GM23338 (cell line): ENCODE measurements around the gene PDE4B. TPM values are rescaled to one million over a fixed set of nuclear protein-coding genes. Genes with fewer than 3 reads are reported as not detected.

Experiments
- ATAC-seq: fragments of 200-7000 bp; cut with Tn5 transposase; 3 replicates; pipeline ENCODE4 v1.9.1; 2020
- DNase-seq: peaks from one replicate; pipeline ENCODE4 v3.0.0-alpha.2; 2015; ENCODE audit warnings: low spot score
- H2AFZ ChIP-seq: fragments of 200-600 bp; sonication (generic); 2 replicates; pipeline ENCODE4 v1.8.0; 2016; ENCODE audit warnings: antibody characterized with exemption, mild to moderate bottlenecking, moderate library complexity
- H3F3A ChIP-seq: fragments of 200-600 bp; sonication (generic); replicated peaks from 2 replicates; pipeline ENCODE4 v1.8.0; 2017; ENCODE audit warnings: antibody characterized with exemption, mixed run types, low read depth
- H3K27ac ChIP-seq: fragments of 200-600 bp; sonication (generic); 2 replicates; pipeline ENCODE4 v1.6.1; 2016; ENCODE audit warnings: low read depth
- H3K27me3 ChIP-seq: fragments of 200-600 bp; sonication (generic); 2 replicates; pipeline ENCODE4 v1.8.0; 2016; ENCODE audit warnings: mild to moderate bottlenecking, mixed run types, moderate library complexity; ENCODE audit not compliant: insufficient read depth
- H3K36me3 ChIP-seq: fragments of 200-600 bp; sonication (generic); 2 replicates; pipeline ENCODE4 v1.8.0; 2016; ENCODE audit warnings: mild to moderate bottlenecking; ENCODE audit not compliant: insufficient read depth
- H3K4me1 ChIP-seq: fragments of 200-600 bp; sonication (generic); 2 replicates; pipeline ENCODE4 v1.8.0; 2016; ENCODE audit warnings: mild to moderate bottlenecking, moderate library complexity; ENCODE audit not compliant: insufficient read depth
- H3K4me2 ChIP-seq: fragments of 200-600 bp; sonication (generic); 2 replicates; pipeline ENCODE4 v1.7.1; 2017; ENCODE audit warnings: mixed run types
- H3K4me3 ChIP-seq: fragments of 200-600 bp; sonication (generic); 2 replicates; pipeline ENCODE4 v1.6.1; 2016; ENCODE audit warnings: mixed run types
- H3K79me2 ChIP-seq: fragments of 200-600 bp; sonication (generic); replicated peaks from 2 replicates; pipeline ENCODE4 v1.8.0; 2017; ENCODE audit warnings: mild to moderate bottlenecking; ENCODE audit not compliant: insufficient read depth
- H3K9me2 ChIP-seq: fragments of 200-600 bp; sonication (generic); 2 replicates; pipeline ENCODE4 v1.8.0; 2017; ENCODE audit not compliant: insufficient read depth
- H4K20me1 ChIP-seq: fragments of 200-600 bp; sonication (generic); replicated peaks from 2 replicates; pipeline ENCODE4 v1.8.0; 2017; ENCODE audit warnings: mild to moderate bottlenecking; ENCODE audit not compliant: insufficient read depth
- H3K27ac Mint-ChIP-seq: 2 replicates; pipeline ENCODE4 v1.8.0; 2020; ENCODE audit warnings: inconsistent platforms, mild to moderate bottlenecking, moderate library complexity, mixed read lengths
- H3K27me3 Mint-ChIP-seq: 3 replicates; pipeline ENCODE4 v1.8.0; 2022; ENCODE audit warnings: low read depth, mild to moderate bottlenecking, moderate library complexity, mixed read lengths, inconsistent platforms; ENCODE audit not compliant: insufficient read depth, poor library complexity
- H3K36me3 Mint-ChIP-seq: 3 replicates; pipeline ENCODE4 v1.8.0; 2021; ENCODE audit warnings: low read depth, mild to moderate bottlenecking, inconsistent platforms, moderate library complexity, mixed read lengths
- H3K4me1 Mint-ChIP-seq: 3 replicates; pipeline ENCODE4 v1.8.0; 2020; ENCODE audit warnings: mild to moderate bottlenecking, inconsistent platforms, mixed read lengths
- H3K4me3 Mint-ChIP-seq: 3 replicates; pipeline ENCODE4 v1.8.0; 2021; ENCODE audit warnings: moderate library complexity, mild to moderate bottlenecking, inconsistent platforms, mixed read lengths
- H3K9me3 Mint-ChIP-seq: 3 replicates; pipeline ENCODE4 v1.8.0; 2020; ENCODE audit warnings: moderate library complexity, mild to moderate bottlenecking, inconsistent platforms, mixed read lengths
- CREB1 ChIP-seq: fragments of 250-450 bp; sonication (Bioruptor Pico); IDR thresholded peaks from 2 replicates; pipeline ENCODE4 v1.5.0; 2020; ENCODE audit warnings: low read depth, mild to moderate bottlenecking, moderate library complexity
- CTCF ChIP-seq, 2 experiments: fragments of 200-600 bp in 1 of 2; sonication (generic) in 1 of 2; conservative IDR thresholded peaks; 2 replicates each; pipeline versions ENCODE4 v1.5.1 to v1.6.1; 2016 to 2017; ENCODE audit warnings: antibody characterized with exemption in 2 of 2, low read depth in 2 of 2, mild to moderate bottlenecking in 2 of 2, moderate library complexity in 1 of 2
- ETS1 ChIP-seq: IDR thresholded peaks from 2 replicates; pipeline ENCODE4 v1.6.1; 2016; ENCODE audit warnings: antibody characterized with exemption
- EZH2phosphoT487 ChIP-seq: fragments of 200-600 bp; sonication (generic); IDR thresholded peaks from one replicate; pipeline ENCODE4 v1.8.1; 2018; ENCODE audit warnings: antibody characterized with exemption; ENCODE audit not compliant: unreplicated experiment
- JUNB ChIP-seq: IDR thresholded peaks from one replicate; pipeline ENCODE4 v1.6.1; 2016; ENCODE audit warnings: antibody characterized with exemption; ENCODE audit not compliant: unreplicated experiment
- NANOG ChIP-seq: IDR thresholded peaks from 2 replicates; pipeline ENCODE4 v1.6.1; 2016; ENCODE audit warnings: antibody characterized with exemption, borderline replicate concordance
- POLR2AphosphoS5 ChIP-seq: IDR thresholded peaks from 2 replicates; pipeline ENCODE4 v1.6.1; 2016; ENCODE audit warnings: antibody characterized with exemption, low read depth
- REST ChIP-seq: IDR thresholded peaks from one replicate; pipeline ENCODE4 v1.6.1; 2018; ENCODE audit warnings: antibody characterized with exemption; ENCODE audit not compliant: unreplicated experiment
- STAT1 ChIP-seq: IDR thresholded peaks from one replicate; pipeline ENCODE4 v1.6.1; 2016; ENCODE audit warnings: antibody characterized with exemption; ENCODE audit not compliant: unreplicated experiment
- ZNF114 ChIP-seq: fragments of 250-450 bp; sonication (Bioruptor Pico); IDR thresholded peaks from 2 replicates; pipeline ENCODE4 v1.5.0; 2020; ENCODE audit warnings: mild to moderate bottlenecking, moderate library complexity
- ZNF331 ChIP-seq: fragments of 250-450 bp; sonication (Bioruptor Pico); IDR thresholded peaks from 2 replicates; pipeline ENCODE4 v1.5.0; 2020; ENCODE audit warnings: low read depth, mild to moderate bottlenecking, moderate library complexity
- ZNF462 ChIP-seq: fragments of 250-450 bp; sonication (Bioruptor Pico); IDR thresholded peaks from 2 replicates; pipeline ENCODE4 v1.5.0; 2020; ENCODE audit warnings: mild to moderate bottlenecking, moderate library complexity
- polyA plus RNA-seq: library from polyadenylated mRNA; unstranded; fragments of >200 nt; fragmentation: Nextera tagmentation; extraction: Ambion mirVana; gene quantifications from 2 replicates; pipeline ENCODE4 v1.2.1, GENCODE V29; 2016
- total RNA-seq: library from RNA; depleted of rRNA; stranded (reverse); fragments of >200 nt; shearing (Covaris generic); gene quantifications from 2 replicates; pipeline ENCODE4 v1.2.3, GENCODE V29; 2014

Gene PDE4B
- total and polyA plus RNA-seq, 2 experiments from 2014 or later, result 14.0 to 25.6 TPM

- Mint-ChIP-seq H3K9me3 (no peaks in the 10 kb centered on the region; the same call in 2 of the 3 replicates), H3K27me3 (no peaks in the 10 kb centered on the region), H3K4me1 (no peaks in the 10 kb centered on the region), H3K4me3 (no peak overlapping the region), H3K36me3 (no peaks in the 10 kb centered on the region), H3K27ac (no peak overlapping the region)
- no peaks in the 10 kb centered on the region for H3K36me3 ChIP-seq
- H3K9me2 ChIP-seq, result no peaks in the 10 kb centered on the region
- TF ChIP-seq ZNF462 (CRISPR knock-in tag) (no peak), ETS1 (no peak), EZH2phosphoT487 (no peak), POLR2AphosphoS5 (no peak), CTCF (conservative IDR thresholded peaks at IDR 0.05; ENCODE audit: low read depth in 2 of 2) (no peak), CREB1 (CRISPR knock-in tag) (no peak), REST (no peak), ZNF331 (CRISPR knock-in tag) (no peak), JUNB (no peak), STAT1 (no peak), ZNF114 (CRISPR knock-in tag) (no peak), NANOG (no peak)
- H3F3A ChIP-seq, result no peaks in the 10 kb centered on the region
- no peak for DNase-seq
- H3K4me3 ChIP-seq, result no peak overlapping the region
- H3K79me2 ChIP-seq, result no peaks in the 10 kb centered on the region
- H3K27me3 ChIP-seq, result no peaks in the 10 kb centered on the region
- H3K27ac ChIP-seq, result no peak overlapping the region
- H3K4me1 ChIP-seq, result no peaks in the 10 kb centered on the region
- no peak overlapping the region for H3K4me2 ChIP-seq
- no peak overlapping the region for H2AFZ ChIP-seq
- ATAC-seq, result no peak
- no peaks in the 10 kb centered on the region for H4K20me1 ChIP-seq
These were observed 97.6 kb downstream of the PDE4B start for GRCh38 chr1:65890201-65890843.
